Ishikawa (cell line): ENCODE data around the gene PDE10A.

Experiments used
- CEBPB ChIP-seq: IDR thresholded peaks from 2 replicates; pipeline ENCODE4 v1.6.1; 2012
- CREB1 ChIP-seq: IDR thresholded peaks from 2 replicates; pipeline ENCODE4 v1.6.1; 2012; ENCODE audit warnings: low read depth
- EGR1 ChIP-seq: IDR thresholded peaks from 2 replicates; pipeline ENCODE4 v1.6.1; 2012
- EP300 ChIP-seq: IDR thresholded peaks from 2 replicates; pipeline ENCODE4 v1.6.1; 2012; ENCODE audit warnings: borderline replicate concordance
- FOXM1 ChIP-seq: IDR thresholded peaks from 2 replicates; pipeline ENCODE4 v1.6.1; 2012; ENCODE audit warnings: low read depth, borderline replicate concordance
- NFIC ChIP-seq: IDR thresholded peaks from 2 replicates; pipeline ENCODE4 v1.6.1; 2012
- RAD21 ChIP-seq: IDR thresholded peaks from 2 replicates; pipeline ENCODE4 v1.6.1; 2012; ENCODE audit warnings: low read depth
- TCF12 ChIP-seq: IDR thresholded peaks from 2 replicates; pipeline ENCODE4 v1.6.1; 2012; ENCODE audit warnings: low read depth
- TEAD4 ChIP-seq: IDR thresholded peaks from 2 replicates; pipeline ENCODE4 v1.6.1; 2012
- YY1 ChIP-seq: IDR thresholded peaks from 2 replicates; pipeline ENCODE4 v1.6.1; 2012; ENCODE audit warnings: low read depth
- ZBTB7A ChIP-seq: IDR thresholded peaks from 2 replicates; pipeline ENCODE4 v1.6.1; 2012; ENCODE audit warnings: low read depth
- TF ChIP-seq, protein P1 (sequence below): IDR thresholded peaks from 2 replicates; pipeline ENCODE4 v1.6.1; 2012
- TF ChIP-seq, protein P2 (sequence below): IDR thresholded peaks from 2 replicates; pipeline ENCODE4 v1.6.1; 2012; ENCODE audit warnings: low read depth, mild to moderate bottlenecking
- TF ChIP-seq, protein P3 (sequence below): IDR thresholded peaks from 2 replicates; pipeline ENCODE4 v1.6.1; 2012

The PDE10A gene

DNA sequence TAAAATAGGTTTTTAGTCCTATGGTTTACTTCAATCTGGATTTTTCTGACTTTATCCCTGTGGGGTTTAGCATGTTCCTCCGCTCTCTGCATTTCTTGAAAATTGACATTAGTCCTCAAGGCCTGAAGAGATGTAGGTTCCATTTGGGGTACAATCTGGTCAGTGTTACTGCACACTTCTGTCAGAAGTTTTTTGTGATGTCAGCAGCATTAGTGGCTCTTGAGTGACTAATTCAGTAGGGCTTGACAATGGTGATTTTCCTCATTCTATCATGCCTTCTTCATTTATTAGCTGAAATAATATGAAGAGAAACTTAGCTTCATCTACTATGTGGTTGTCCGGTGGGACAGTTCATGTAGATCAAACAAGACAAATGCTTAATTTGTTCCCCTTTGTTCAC is 114.6 kb downstream of the PDE10A start:
- TF ChIP-seq, protein P1, sequence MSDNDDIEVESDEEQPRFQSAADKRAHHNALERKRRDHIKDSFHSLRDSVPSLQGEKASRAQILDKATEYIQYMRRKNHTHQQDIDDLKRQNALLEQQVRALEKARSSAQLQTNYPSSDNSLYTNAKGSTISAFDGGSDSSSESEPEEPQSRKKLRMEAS = no peak
- TF ChIP-seq TCF12 = no peak
- TF ChIP-seq CREB1 = no peak
- TF ChIP-seq, protein P2, sequence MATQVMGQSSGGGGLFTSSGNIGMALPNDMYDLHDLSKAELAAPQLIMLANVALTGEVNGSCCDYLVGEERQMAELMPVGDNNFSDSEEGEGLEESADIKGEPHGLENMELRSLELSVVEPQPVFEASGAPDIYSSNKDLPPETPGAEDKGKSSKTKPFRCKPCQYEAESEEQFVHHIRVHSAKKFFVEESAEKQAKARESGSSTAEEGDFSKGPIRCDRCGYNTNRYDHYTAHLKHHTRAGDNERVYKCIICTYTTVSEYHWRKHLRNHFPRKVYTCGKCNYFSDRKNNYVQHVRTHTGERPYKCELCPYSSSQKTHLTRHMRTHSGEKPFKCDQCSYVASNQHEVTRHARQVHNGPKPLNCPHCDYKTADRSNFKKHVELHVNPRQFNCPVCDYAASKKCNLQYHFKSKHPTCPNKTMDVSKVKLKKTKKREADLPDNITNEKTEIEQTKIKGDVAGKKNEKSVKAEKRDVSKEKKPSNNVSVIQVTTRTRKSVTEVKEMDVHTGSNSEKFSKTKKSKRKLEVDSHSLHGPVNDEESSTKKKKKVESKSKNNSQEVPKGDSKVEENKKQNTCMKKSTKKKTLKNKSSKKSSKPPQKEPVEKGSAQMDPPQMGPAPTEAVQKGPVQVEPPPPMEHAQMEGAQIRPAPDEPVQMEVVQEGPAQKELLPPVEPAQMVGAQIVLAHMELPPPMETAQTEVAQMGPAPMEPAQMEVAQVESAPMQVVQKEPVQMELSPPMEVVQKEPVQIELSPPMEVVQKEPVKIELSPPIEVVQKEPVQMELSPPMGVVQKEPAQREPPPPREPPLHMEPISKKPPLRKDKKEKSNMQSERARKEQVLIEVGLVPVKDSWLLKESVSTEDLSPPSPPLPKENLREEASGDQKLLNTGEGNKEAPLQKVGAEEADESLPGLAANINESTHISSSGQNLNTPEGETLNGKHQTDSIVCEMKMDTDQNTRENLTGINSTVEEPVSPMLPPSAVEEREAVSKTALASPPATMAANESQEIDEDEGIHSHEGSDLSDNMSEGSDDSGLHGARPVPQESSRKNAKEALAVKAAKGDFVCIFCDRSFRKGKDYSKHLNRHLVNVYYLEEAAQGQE = no peak

DNA sequence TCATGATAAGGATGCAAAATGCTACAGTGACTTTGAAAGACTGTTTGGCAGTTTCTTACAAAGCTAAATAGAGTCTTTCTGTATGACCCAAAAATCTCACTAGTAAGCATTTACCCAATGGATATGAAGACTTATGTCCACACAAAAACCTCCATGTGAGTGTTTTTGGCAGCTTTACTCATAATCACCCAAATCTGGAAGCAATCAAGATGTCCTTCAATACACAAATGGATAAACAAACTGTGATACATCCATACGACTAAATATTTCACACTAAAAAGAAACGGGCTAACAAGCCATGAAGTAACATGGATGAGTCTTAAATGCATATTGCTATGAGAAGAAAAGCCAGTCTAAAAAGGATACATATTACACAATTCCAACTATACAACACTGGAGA is 117.2 kb downstream of the PDE10A start:
- TF ChIP-seq, protein P2 = no peak
- TF ChIP-seq TEAD4 (no peak), CREB1 (no peak), NFIC (no peak), FOXM1 (no peak), ZBTB7A (no peak), EP300 (no peak), TCF12 (no peak), EGR1 (no peak), YY1 (no peak), RAD21 (no peak)
- TF ChIP-seq, protein P3, sequence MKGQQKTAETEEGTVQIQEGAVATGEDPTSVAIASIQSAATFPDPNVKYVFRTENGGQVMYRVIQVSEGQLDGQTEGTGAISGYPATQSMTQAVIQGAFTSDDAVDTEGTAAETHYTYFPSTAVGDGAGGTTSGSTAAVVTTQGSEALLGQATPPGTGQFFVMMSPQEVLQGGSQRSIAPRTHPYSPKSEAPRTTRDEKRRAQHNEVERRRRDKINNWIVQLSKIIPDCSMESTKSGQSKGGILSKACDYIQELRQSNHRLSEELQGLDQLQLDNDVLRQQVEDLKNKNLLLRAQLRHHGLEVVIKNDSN = no peak
- TF ChIP-seq, protein P1 = no peak

DNA sequence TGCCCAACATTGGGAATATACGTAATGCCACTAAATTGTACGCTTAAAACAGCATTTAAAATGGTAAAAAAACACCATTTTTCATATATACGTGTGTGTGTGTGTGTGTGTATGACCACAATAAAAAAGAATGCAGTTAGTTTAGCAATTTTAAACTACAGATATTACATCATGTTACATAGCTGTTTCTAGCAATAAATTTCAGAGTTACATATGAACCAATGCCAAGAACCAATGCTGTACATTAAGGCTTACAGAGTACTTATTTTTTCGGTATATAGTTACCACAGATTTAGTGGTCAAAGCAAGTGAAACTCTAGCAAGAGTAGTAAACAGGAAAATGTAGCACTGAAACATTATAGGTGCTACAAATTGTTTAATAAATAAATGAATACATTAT is 119.3 kb downstream of the PDE10A start:
- TF ChIP-seq NFIC (no peak), CEBPB (no peak), TCF12 (no peak), ZBTB7A (no peak), FOXM1 (no peak)
- TF ChIP-seq, protein P1 = no peak
- TF ChIP-seq, protein P3 = no peak

DNA sequence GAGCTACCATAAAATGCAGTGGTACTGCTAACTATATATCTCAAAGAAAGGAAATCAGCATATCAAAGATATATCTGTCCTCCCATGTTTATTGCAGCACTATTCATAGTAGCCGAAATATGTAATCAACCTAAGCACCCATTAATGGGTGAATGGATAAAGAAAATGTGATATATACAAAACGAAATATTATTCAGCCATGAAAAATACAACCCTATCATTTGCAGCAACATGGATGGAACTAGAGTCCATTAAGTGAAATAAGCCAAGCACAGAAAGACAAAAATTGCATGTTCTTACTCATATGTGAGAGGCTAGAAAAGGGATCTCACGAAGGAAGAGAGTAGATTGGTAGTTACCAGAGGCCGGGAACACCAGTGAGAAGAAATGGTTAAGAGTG is 126.1 kb downstream of the PDE10A start:
- no peak for TF ChIP-seq YY1
- no peak for TF ChIP-seq CREB1

DNA sequence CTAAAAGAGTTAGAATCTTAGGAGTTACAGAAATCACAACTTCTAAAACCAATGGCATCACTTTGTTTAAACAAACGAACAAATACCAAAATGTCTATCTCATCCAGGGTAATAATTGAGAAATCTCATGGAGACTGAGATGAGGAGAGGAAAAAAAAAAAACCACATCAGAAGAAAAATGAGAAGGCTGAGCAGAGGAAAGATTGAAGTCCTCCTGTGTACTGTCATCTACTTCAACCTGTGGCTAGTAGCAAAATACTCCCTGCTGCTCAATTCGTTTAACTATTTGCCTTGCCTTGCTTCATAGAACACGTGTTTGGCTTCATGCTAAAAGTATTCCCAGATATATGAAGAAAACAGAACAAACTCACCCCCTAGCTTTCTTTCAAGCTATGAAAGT is 143.7 kb downstream of the PDE10A start:
- TF ChIP-seq EP300 (no peak), YY1 (no peak), CEBPB (no peak), EGR1 (no peak)
- TF ChIP-seq, protein P2 = no peak
- TF ChIP-seq, protein P3 = no peak
- TF ChIP-seq, protein P1 = no peak
